ENCODE results near the gene TAF11L3.
"Not testable (repeated sequence)": the region's sequence is repeated elsewhere in the genome, so short reads cannot be mapped to it uniquely, and the experiment has no call there.

The TAF11L3 gene

DNA sequence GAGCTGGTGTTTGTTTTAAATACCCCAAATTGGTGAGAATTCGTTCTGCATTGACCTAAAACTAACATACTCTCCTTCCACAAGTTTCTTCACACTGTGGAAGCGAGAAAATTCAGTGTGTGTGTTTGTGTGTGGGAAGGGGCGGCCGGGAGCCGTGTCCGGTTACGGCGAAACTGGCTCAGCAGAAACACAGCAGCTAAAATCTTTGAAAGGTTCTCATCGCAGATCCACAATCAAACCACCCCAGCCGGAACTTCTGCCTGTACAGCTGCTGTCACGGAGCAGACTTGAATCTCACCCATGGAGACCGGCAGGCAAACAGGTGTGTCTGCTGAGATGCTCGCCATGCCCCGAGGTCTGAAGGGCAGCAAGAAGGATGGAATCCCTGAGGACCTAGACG is at the start of gene TAF11L3:
TSS of gene TAF11L3 (plus strand) at position 301 of the 400 bp plus-strand sequence.
- not testable (repeated sequence) for FAIRE-seq

DNA sequence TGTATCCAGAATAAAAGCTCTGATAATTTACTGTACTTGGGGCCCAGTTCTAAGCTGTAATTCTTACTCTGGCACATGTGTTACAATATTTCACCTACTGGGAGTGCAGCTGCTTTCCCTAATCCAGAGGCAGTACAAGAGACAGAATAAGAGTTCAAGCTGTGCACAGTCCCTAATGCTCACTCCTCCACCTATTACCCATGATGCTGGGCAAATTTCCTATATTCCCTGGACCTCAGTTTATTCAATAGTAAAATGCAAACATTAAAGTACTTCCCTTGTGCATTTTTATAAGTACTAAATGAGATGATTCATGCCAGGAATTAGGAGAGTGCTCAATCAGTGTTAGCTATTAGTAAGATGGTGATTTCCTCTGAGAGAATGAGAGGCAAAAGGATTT is 48.1 kb upstream of the TAF11L3 start:
- FAIRE-seq, result no peak

DNA sequence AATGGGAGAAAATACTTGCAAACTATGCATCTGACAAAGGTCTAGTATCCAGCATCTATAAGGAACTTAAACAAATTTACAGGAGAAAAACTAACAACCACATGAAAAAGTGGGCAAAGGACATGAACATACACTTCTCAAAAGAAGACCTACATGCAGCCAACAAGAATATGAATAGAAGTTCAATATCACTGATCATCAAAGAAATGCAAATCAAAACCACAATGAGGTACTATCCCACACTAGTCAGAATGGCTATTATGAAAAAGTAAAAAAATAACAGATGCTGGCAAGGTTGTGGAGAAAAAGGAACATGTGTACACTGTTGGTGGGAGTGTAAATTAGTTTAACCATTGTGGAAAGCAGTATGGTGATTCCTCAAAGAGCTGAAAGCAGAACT is 43.1 kb upstream of the TAF11L3 start:
- FAIRE-seq, result not testable (repeated sequence)

DNA sequence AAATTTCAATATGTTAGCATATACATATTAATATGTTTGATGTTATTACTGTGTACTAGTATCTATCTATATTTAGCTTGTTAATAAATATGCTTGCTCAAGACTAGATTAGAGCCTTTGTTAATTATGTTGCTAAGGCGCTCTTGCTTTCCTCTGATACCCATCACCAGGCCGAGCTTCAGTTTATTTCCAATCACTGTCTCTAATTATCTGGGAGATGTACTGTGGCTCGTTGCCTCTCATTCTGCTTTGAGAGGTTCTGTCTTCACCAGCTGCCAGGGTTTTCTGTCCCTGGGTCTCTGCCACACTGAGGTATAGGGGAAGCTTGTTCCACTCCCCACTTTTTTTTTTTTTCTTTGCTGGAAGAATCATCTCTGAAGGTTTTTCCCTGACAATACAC is 41.1 kb upstream of the TAF11L3 start:
- FAIRE-seq, result no peak

DNA sequence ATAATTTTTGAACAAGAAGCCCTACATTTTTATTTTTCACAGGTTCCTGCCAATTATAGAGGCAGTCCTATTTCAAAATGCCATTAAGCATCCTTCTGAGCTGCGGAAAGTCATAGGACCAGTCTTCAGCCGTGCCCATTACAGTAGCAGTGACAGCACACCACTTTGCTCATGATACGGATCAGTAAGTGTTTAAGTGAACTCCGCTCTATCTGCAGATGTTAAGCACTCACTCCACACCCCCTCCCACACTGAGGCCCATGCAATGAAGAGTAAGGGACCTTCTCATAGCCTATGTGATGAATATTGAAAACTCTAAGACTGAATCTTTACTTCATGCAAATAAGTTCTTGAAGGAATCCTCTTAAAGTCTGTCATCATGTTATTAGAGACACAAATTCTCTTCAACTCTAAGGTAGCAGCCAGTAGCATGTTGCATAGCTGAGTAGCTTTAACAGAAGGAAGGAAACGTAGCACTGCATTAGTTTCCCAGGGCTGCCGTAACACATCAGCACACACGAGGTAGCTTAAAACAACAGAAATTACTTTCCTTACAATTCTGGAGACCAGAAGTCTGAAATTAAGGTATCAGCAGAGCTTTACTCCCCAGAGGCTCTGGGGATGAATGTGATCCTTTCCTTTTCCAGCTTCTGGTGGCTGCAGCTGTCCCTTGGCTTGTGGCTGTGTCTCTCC is 40.4 kb upstream of the TAF11L3 start:
- FAIRE-seq, result no peak

DNA sequence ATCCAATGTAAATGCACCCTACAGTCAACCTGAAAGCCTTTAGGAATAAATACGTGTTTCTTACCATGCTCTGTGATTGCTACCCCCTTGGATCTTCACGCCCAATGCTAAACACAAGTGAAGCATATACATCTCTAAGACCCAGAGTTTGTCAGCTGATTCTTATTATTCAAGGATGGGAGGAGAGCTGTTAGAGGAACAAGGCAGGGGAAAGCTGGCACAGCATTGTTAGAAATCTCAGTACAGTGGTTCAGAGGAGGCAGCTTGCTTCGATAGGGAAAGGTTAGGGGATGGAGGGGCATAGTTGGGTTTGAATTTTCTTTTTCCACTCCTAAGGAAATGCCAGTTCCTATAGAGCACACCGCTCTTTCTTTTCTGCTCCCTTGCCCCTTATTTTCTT is 36.8 kb upstream of the TAF11L3 start:
- no peak for FAIRE-seq

DNA sequence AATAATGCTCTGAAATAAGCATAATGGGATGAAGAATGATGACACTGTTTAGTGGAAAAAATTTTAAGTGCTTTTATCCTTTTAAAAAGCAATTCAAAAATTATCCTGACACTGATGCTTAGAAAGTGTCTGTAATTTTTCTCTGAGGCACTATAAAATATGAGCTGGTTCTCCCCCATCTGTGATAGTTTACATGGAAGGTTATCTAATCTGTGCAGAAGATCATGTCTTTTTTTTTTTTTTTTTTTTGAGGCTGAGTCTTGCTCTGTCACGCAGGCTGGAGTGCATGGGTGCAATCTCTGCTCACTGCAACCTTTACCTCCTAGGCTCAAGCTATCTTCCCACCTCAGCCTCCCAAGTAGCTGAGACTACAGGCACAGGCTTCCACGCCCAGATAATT is 35.4 kb upstream of the TAF11L3 start:
- FAIRE-seq, result no peak

DNA sequence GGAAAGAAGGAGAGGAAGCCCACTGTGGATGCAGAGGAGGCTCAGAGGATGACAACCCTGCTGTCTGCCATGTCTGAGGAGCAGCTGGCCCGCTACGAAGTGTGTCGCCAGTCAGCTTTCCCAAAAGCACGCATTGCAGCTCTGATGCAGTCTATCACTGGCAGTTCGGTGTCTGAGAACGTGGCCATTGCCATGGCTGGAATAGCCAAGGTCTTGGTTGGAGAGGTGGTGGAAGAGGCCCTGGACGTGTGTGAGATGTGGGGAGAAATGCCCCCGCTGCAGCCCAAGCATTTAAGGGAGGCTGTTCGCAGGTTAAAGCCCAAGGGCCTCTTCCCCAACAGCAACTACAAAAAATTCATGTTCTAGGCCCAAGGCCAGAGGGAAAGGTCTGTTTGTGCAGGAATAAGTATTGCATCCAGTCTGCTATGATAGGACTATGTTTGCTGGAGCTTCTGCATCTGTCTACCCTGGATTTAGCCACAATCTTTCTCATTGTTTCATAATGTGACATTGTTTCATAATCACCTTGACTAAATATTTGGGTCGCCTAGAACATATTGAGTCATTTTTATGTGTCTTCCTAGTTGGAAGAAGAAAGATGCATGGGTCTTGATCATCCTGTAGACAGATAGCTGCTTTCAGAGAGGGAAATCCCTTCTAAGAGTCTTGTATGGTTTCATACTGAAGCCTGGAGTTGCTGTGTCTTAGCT is 31.5 kb upstream of the TAF11L3 start:
- not testable (repeated sequence) for FAIRE-seq

DNA sequence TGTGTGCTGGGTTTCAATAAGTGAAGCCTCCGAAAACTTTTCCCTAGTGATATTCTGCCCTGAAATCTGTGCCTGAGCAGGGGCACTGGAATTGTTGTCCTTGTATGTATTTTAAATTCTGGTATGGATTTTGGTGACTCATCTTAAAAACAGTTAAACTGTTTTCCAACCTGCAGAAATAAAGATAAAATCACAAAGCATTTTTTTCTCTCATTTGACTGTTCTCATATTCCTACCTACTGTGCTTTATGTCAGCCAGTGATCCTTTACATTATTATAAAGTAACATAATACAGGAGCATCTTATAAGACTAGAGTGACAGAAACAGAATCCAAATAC is 31.0 kb upstream of the TAF11L3 start:
- FAIRE-seq, result no peak

DNA sequence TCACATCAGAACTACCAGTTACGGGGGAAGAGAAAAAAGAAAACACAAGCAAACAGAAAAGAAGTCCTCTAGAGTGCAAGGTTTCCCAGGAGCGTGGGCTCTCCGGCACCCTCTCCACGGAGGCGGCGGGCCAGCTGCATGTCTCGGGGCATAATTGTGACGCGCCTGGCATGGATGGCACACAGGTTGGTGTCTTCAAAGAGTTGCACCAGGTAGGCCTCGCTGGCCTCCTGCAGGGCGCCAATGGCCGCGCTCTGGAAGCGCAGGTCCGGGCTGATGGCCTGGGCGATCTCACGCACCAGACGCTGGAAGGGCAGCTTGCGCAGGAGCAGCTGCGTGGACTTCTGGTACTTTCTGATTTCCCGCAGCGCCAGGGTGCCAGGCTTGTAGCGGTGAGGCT is 26.9 kb upstream of the TAF11L3 start:
- FAIRE-seq, result not testable (repeated sequence)

DNA sequence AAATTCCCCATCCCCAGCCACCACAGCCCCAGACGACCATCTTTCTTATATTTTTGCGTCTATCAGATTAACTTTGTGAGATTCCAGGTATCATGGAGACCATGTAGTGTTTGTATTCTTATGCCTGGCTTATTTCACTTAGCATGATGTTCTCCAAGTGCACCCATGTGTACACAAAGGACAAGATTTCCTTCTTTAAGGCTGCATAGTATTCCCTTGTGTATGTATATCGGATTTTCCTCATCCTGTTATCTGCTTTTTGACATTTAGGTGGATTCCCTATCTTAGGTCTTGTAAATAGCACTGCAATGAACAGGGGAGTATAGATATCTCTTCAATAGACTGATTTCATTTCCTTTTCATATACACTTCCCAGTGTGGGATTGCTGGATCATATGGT is 25.4 kb upstream of the TAF11L3 start:
- FAIRE-seq, result no peak

DNA sequence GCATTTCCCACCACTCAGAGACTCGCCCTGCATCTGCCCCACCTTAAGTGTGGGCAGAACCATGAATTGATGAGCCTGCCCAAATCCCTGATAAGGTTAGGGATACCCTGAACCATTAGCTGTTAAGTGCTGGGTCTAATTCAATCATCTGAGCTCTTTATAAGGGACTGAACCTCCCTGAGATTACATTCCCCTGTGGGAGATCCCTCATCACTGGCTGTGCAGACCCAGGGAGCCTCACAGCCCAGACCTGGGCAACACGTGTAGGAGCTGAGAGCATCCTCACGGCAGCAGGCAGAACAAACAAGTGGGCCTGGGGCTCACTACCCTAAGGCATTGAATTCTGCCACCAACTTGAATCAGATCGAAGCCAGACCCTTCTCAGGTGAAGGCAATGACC is 20.7 kb upstream of the TAF11L3 start:
- no peak for FAIRE-seq

DNA sequence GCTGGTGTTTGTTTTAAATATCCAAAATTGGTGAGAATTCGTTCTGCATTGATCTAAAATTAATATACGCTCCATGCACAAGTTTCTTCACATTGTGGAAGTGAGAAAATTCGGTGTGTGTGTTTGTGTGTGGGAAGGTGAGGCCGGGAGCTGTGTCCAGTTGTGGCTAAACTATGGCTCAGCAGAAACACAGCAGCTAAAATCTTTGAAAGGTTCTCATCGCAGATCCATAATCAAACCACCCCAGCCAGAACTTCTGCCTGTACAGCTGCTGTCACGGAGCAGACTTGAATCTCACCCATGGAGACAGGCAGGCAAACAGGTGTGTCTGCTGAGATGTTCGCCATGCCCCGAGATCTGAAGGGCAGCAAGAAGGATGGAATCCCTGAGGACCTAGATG is 20.2 kb upstream of the TAF11L3 start, which contains the start of gene TAF11L2:
TSS of gene TAF11L2 (plus strand) at position 301 of the 400 bp plus-strand sequence.
- not testable (repeated sequence) for FAIRE-seq

DNA sequence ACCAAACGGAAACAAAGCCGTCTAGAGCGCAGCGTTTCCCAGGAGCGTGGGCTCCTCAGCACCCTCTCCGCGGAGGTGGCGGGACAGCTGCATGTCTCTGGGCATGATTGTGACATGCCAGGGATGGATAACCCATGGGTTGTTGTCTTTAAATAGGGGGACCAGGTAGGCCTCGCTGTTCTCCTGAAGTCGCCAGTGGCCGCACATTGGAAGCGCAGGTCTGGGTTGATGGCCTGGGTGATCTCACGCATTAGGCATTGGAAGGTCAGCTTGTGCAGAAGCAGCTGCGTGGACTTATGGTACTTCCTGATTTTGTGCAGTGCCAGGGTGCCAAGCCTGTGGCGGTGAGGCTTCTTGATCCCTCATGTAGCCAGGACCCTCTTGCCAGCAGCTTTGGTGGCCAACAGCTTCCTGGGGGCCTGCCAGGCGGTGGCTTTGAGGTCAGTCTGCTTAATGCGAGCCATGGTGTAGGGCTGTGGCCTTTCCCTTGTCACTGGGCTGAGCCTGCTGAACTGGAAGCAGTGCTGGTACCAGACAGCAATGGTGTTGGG is 6.3 kb upstream of the TAF11L3 start:
- no peak for FAIRE-seq

DNA sequence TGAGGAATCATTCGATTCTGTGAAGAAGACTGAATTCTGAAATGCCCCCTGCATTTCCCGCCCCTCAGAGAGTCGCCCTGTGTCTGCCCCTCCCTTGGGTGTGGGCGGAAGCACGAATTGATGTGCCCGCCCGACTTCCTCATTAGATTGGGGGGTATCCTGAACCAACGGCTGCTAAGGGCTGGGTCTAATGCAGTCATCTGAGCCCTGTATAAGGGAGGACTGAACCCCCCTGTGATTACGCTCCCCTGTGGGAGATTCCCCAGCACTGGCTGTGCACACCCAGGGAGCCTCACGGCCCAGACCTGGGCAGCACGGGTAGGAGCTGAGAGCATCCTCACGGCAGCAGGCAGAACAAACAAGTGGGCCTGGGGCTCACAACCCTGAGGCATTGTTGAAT is 641 bp upstream of the TAF11L3 start:
- FAIRE-seq, result not testable (repeated sequence)

DNA sequence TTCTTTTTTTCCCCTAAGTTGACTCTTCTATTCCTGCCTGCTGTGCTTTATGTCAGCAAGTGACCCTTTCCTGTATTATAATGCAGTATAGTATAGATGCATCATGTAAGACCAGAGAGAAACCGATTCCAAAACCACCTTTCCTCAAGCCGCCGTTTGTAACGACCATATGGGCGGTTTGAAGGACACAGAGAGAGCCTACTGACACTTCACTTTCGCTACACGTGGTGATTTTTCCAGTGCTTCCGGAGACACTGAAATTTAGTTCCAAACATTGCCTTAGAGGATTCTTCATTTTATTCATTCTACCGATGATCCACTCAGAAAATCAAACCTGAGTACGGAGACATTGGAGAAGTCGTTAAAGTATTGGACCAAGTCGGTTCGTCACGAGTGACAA is 1.3 kb downstream of the TAF11L3 start:
- not testable (repeated sequence) for FAIRE-seq

DNA sequence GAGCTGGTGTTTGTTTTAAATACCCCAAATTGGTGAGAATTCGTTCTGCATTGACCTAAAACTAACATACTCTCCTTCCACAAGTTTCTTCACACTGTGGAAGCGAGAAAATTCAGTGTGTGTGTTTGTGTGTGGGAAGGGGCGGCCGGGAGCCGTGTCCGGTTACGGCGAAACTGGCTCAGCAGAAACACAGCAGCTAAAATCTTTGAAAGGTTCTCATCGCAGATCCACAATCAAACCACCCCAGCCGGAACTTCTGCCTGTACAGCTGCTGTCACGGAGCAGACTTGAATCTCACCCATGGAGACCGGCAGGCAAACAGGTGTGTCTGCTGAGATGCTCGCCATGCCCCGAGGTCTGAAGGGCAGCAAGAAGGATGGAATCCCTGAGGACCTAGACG is 3.3 kb downstream of the TAF11L3 start, which contains the start of gene TAF11L4:
TSS of gene TAF11L4 (plus strand) at position 301 of the 400 bp plus-strand sequence.
- not testable (repeated sequence) for FAIRE-seq

DNA sequence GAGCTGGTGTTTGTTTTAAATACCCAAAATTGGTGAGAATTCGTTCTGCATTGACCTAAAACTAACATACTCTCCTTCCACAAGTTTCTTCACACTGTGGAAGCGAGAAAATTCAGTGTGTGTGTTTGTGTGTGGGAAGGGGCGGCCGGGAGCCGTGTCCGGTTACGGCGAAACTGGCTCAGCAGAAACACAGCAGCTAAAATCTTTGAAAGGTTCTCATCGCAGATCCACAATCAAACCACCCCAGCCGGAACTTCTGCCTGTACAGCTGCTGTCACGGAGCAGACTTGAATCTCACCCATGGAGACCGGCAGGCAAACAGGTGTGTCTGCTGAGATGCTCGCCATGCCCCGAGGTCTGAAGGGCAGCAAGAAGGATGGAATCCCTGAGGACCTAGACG is 6.8 kb downstream of the TAF11L3 start, which contains the start of gene TAF11L5:
TSS of gene TAF11L5 (plus strand) at position 301 of the 400 bp plus-strand sequence.
- not testable (repeated sequence) for FAIRE-seq

DNA sequence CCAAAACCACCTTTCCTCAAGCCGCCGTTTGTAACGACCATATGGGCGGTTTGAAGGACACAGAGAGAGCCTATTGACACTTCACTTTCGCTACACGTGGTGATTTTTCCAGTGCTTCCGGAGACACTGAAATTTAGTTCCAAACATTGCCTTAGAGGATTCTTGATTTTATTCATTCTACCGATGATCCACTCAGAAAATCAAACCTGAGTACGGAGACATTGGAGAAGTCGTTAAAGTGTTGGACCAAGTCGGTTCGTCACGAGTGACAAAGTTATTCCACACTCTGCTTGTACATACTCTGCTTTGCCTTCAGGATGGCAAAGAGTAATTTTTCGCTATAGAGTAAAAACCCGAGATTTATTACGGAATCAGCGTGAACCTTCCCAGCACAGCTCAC is 8.3 kb downstream of the TAF11L3 start:
- not testable (repeated sequence) for FAIRE-seq

DNA sequence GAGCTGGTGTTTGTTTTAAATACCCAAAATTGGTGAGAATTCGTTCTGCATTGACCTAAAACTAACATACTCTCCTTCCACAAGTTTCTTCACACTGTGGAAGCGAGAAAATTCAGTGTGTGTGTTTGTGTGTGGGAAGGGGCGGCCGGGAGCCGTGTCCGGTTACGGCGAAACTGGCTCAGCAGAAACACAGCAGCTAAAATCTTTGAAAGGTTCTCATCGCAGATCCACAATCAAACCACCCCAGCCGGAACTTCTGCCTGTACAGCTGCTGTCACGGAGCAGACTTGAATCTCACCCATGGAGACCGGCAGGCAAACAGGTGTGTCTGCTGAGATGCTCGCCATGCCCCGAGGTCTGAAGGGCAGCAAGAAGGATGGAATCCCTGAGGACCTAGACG is 10.2 kb downstream of the TAF11L3 start, which contains the start of gene TAF11L6:
TSS of gene TAF11L6 (plus strand) at position 301 of the 400 bp plus-strand sequence.
- not testable (repeated sequence) for FAIRE-seq

Data from TTC549 (cell line).